ENCODE measurements around the gene SLC12A3.

DNA sequence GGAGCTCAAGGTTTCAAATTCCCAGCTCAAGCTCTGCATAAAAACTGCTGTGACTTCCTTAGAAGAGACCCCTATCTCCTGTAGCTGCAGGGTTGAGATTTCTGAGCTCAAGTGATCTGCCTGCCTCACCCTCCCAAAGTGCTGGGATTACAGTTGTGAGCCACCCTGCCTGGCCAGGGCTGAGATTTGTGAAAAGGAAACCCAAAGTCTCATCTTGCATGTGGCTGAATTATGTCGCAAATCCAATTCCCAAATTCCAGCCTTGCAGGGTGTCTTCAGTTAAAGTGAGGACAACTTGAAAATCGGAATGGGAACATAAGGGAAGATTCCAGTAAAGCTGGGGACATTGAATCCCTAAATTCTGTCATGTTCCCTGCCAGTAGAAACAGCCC, 82.6 kb downstream of the SLC12A3 start:
- TF ChIP-seq POLR2A (IDR thresholded peaks at IDR 0.05) (no peak), CTCF (IDR thresholded peaks at IDR 0.05) (no peak)
